Retinal pigment epithelial cell (primary cell): ENCODE data around the gene RRAGB.

Source experiments
- DNase-seq: peaks from one replicate; pipeline ENCODE4 v3.0.0-alpha.2; 2010; ENCODE audit warnings: low read depth
- H3K4me3 ChIP-seq: 2 replicates; pipeline ENCODE4 v1.5.1; 2011; ENCODE audit warnings: mild to moderate bottlenecking, low read length, control low read depth, moderate library complexity
- CTCF ChIP-seq: conservative IDR thresholded peaks from 2 replicates; pipeline ENCODE4 v1.5.1; 2011; ENCODE audit warnings: low read depth, low read length, control low read depth, inconsistent platforms

The RRAGB gene

GRCh38 chrX:55709735-55710134 is 7.8 kb upstream of the RRAGB start:
- H3K4me3 ChIP-seq, result no peak overlapping the region
- DNase-seq, result no peak
- no peak for TF ChIP-seq CTCF

- peak; percentile 27 for DNase-seq
- H3K4me3 ChIP-seq, result no peak overlapping the region
- TF ChIP-seq CTCF, result no peak
Observed at GRCh38 chrX:55710701-55711100, 6.8 kb upstream of the RRAGB start.

GRCh38 chrX:55713631-55714030 is 3.9 kb upstream of the RRAGB start:
- TF ChIP-seq CTCF, result no peak
- no peak for DNase-seq
- no peak overlapping the region for H3K4me3 ChIP-seq

- no peak for DNase-seq
- H3K4me3 ChIP-seq, result no peak overlapping the region
- no peak for TF ChIP-seq CTCF
Observed at GRCh38 chrX:55714161-55714560, 3.4 kb upstream of the RRAGB start.

GRCh38 chrX:55715847-55716246 is 1.7 kb upstream of the RRAGB start:
- no peak for TF ChIP-seq CTCF
- H3K4me3 ChIP-seq, result no peak overlapping the region
- DNase-seq, result no peak

- no peak for DNase-seq
- TF ChIP-seq CTCF, result no peak
- H3K4me3 ChIP-seq, result peak overlapping the region; percentile 77
Observed at GRCh38 chrX:55716937-55717336, 612 bp upstream of the RRAGB start.

- TF ChIP-seq CTCF, result no peak
- H3K4me3 ChIP-seq, result no peak overlapping the region
- no peak for DNase-seq
Observed at GRCh38 chrX:55731826-55732225, 14.3 kb downstream of the RRAGB start.
